HG03354 (cell line): ENCODE measurements around the gene DRAXIN.

ENCODE experiments used
- ATAC-seq: cut with Tn5 transposase; IDR thresholded peaks from one replicate; pipeline ENCODE4 v1.9.1; 2021; ENCODE audit warnings: mild to moderate bottlenecking; ENCODE audit not compliant: unreplicated experiment, poor library complexity, severe bottlenecking

Gene DRAXIN

GRCh38 chr1:11731691-11732283, 40.3 kb downstream of the DRAXIN start:
- no peak for ATAC-seq

DNA sequence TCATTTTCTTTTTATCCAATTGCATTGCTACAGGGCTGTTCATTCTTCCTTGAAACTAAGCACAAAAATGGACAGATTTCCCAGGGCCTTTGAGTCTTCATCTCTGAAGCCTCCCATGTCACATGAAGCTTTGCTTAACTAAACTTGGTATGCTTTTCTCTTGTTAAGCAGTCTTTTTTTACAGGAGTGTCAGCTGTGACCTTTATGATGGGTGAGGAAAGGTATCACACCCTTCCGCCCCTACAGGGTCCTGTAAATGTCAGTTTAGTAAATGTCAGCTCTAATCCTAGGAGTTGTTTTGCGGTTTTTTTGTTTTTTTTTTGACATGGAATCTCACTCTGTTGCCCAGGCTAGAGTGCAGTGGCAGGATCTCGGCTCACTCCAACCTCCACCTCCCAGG, 41.8 kb downstream of the DRAXIN start:
- no peak for ATAC-seq

DNA sequence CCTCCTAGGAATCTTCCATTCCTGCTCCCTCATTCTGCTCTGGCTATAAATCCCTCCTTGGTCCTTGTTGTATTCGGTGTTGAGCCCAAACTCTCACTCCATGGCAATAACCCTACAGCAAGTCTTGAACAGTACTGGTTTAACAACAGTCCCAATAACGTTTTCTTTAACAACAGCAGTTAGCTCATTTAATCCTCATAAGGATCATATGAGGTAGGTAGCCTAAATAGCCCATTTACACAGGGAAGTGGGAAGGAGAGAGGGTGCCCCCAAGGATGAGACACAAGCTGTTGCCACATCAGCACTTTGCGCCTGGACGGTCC, 44.0 kb downstream of the DRAXIN start:
- ATAC-seq = peak; percentile 4

GRCh38 chr1:11735854-11736745, 44.6 kb downstream of the DRAXIN start, which contains the start of gene AGTRAP:
AGTRAP (plus strand) TSS chr1:11736136; CDS start chr1:11736209, 73 bp downstream.
- ATAC-seq = peak; percentile 68

GRCh38 chr1:11736746-11737639, 45.5 kb downstream of the DRAXIN start:
- peak; percentile 49 for ATAC-seq

DNA sequence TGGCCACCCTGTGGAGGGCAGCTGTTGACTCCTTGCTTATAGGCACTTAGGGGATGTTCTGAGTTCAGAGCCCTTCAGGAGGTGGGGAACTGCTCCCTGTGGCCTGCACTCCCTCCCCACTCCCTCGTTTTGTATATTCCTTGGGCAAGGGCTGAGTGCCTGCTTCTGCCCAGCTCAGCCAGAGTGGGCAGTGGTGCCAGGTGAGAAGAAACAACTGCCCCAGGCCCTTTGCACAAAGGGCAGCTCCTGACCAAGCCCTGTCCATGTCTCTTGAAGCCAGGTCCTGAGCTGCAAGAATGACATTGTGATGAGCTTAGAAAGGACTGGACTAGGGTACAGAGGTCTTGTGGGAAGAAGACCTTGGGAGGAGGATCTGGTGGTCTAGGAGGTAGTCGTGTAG, 46.6 kb downstream of the DRAXIN start:
- no peak for ATAC-seq

- ATAC-seq = no peak
Observed at GRCh38 chr1:11738783-11739182, 47.3 kb downstream of the DRAXIN start.

DNA sequence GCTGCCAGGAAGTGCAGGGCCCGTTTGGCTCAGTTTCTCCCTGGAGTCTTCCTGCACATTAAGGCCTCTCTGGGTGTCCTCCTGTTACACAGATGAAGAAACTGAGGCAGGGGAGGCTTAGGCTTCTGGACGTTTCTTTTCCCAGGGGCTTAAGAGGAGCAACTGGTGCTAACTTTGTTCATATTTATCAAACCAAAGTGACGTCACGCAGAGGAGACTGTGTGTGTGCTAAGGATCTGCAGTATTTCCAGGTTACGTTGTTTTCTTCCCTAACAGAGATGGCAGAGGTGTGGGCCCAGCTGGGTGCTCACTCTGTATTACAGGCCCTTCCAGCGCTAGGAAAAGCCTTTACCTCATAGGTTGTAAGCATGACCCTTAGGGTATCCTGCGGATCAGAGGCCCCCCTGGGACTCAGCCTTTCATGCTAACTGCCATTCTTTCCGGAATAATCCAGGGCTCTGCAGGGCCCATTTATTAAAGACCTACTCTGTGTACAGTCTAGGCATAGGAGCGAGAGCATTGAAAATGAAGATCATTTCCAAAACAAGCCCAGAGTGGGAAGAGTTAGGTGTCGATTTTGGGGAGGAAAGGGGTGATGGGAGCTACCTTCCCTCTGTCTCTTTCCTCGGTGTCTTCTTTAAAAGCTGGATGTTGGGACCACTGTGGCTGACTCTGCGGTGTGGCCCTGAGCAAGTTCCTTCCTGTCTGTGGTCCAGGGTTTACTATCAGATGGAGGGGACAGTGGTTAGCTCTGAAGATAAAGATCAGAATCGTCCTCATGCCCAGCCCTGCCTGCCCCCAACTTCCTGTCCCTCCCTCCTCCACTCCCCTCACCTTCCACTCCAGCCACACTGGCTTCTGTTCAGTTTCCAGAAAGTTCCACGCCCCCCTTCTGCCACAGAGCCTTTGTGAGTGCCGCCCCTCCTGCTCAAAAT, 49.0 kb downstream of the DRAXIN start:
- no peak for ATAC-seq

DNA sequence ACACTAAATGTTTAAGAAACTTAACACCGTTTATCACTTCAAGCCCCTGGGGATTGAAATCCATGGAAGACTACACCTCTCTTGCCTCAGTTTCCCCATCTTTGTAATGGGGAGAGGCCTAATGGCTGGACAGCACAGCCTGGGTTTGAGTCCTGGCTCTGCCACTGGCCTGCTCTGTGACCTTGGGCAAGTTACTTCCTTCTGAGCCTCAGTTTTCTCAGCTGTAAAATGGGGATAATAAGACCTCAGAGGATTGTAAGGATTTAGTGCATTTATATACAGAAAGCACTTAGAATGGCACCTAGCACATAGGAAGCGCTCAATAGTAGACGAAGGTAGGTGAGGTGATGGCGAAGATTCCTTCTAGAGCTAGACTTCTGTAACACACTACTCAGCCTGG, 50.0 kb downstream of the DRAXIN start:
- ATAC-seq = no peak

DNA sequence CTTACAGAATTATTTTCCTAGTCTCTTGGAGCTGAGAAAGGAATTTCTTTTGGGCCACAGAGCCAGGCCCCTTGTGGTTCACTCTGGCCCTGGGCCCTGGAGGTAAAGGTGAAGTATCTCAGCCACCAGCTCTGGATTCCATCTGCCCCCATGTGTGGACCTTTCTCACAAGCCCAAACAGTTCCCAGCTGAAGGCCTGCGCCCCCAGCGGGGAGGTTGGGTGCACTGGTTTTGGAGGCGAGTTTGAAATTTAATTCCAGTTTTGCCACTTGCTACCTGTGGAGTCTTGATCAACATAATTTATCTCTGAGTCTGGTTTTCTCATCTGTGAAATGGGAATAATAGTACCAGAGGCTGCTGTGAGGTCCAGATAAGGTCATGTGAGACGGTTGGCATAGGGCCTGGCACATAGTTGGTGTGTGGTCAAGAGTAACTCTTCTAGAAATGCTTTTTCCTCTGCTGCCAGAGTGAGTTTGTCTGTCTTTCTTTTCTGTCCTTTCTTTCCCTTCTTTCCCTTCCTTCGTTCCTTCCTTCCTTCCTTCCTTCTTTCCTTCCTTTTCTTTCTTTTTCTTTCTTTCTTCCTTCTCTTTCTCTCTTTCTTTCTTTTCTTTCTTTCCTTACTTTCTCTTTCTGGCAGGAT, 50.5 kb downstream of the DRAXIN start:
- no peak for ATAC-seq

DNA sequence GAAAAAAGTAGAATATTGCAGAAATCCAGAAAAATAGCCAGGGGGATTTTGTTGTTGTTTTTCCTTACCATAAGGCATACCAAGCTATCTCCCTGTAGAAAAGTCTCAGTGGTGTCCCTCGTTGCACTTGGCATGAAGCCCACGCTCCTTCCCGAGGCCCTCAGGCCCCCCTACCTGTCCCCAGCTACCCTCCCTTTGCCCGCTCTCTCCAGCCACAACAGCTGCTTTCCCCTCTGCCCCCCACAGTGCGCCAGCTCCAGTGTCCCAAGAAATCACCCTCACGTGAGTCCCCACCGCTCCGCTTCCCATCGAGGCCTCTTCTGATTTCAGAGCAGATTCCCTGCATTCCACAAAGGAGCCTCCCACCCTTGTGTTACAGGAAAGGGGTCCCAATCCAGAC, 52.8 kb downstream of the DRAXIN start:
- ATAC-seq = no peak

- ATAC-seq = no peak
Observed at GRCh38 chr1:11746092-11746491, 54.6 kb downstream of the DRAXIN start.

DNA sequence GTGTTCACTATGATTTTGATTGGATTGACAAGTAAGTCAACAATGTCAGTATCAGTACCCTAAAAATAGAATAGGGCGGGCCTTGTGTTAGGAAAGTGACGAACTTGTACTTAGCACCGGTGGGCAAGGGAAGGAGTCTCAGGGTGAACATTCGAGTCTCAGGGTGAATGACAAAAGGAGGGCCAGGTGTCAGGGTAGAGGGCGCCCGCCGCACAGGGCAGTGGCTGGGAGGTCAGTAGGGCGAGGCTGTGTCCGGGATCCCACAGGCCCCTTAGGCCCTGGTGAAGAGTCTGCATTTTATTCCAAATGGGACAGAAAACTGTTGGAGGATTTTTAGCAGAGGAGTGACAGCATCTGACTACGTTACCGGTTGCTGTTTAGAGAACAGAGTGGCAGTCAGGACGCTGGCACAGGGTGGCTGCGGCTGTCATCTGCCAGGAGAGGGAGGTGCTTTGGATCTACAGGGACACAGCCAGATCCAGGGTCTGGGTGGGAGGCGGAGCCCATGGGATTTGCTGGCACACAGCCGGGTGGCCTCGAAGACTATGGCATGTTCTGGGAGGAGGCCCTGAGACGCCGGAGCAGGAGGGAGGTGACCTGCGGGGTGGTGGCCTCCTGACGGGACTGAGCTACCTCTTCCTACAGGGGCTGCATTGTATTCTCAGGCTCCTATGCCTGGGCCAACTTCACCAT, 55.4 kb downstream of the DRAXIN start:
- ATAC-seq = no peak

GRCh38 chr1:11748294-11749202, 57.0 kb downstream of the DRAXIN start:
- ATAC-seq = no peak

DNA sequence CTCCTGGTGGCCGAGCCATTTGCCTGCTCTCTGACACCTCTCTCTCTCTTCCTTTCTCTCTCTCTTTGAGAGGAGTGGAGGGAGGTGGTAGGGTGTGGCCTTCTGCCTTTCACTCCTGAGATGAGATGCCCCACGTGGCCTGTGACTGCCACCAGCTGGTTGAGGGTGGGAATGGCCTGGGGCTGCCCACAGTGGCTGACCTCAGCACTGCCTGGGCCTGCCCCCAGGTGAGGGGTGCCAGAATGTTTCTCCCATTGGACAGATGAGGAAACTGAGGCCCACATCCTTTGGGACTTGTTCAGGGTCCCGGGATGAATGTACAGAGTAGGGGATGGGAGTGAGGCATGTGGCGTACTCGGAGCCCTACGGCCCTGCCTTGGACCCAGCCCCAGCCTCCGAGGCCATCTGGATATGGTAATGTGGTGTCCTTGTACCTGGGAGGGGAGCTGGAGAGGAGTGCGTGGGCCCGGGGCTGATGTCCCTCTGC, 57.7 kb downstream of the DRAXIN start:
- ATAC-seq = peak; percentile 66

GRCh38 chr1:11749996-11750395, 58.5 kb downstream of the DRAXIN start:
- ATAC-seq = no peak

DNA sequence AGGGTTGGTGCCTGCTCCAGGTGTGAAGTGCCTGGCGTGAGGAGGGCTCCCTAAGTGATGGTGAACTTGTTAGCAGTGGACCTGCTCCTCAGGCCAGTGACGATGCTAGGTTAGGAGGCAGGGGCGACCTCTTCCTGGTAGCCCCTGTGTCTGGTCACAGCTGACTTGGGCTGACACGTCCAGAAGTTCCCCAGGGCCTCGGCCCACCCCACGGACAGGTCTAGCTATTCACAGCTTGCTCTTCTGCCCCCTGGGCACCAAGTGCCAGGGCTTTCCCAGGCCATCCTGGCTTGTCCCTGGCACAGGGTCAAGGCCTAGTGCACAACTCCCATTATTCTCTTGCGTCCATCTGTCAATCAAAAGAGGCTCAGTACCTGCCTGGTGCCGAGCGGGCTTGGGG, 59.6 kb downstream of the DRAXIN start:
- no peak for ATAC-seq
